ENCODE measurements around the gene HELB.

HELB gene

GRCh38 chr12:66279123-66279712 lies 23.1 kb upstream of the HELB start:
- Mint-ChIP-seq H3K4me1 (peaks cover 5% of the 10 kb centered on the region), H3K4me3 (no peak overlapping the region), H3K27ac (no peak overlapping the region), H3K36me3 (ENCODE audit: low read depth) (no peaks in the 10 kb centered on the region), H3K27me3 (ENCODE audit: low read depth, poor library complexity) (peaks cover 20% of the 10 kb centered on the region), H3K9me3 (peaks cover 11% of the 10 kb centered on the region)
- TF ChIP-seq, protein P1, sequence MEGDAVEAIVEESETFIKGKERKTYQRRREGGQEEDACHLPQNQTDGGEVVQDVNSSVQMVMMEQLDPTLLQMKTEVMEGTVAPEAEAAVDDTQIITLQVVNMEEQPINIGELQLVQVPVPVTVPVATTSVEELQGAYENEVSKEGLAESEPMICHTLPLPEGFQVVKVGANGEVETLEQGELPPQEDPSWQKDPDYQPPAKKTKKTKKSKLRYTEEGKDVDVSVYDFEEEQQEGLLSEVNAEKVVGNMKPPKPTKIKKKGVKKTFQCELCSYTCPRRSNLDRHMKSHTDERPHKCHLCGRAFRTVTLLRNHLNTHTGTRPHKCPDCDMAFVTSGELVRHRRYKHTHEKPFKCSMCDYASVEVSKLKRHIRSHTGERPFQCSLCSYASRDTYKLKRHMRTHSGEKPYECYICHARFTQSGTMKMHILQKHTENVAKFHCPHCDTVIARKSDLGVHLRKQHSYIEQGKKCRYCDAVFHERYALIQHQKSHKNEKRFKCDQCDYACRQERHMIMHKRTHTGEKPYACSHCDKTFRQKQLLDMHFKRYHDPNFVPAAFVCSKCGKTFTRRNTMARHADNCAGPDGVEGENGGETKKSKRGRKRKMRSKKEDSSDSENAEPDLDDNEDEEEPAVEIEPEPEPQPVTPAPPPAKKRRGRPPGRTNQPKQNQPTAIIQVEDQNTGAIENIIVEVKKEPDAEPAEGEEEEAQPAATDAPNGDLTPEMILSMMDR (IDR thresholded peaks at IDR 0.05) = peak; percentile 36
- no peak for DNase-seq

DNA sequence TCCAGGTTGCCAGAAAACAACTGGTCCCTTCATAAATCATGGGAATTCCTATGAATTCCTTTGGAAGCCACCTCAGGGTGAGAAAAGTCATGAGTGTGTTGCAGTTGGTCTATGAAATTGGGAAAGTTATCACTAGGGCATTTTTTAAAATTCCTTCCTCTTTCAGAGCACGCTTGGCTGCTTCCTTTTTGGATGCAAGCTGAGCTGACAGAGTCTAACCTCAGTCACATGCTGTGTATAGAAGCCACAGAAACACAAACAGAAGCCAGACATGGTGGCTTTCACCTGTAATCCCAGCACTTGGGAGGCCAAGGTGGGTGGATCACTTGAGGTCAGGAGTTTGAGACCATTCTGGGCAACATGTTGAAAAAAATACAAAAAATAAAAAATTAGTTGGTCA lies 21.7 kb upstream of the HELB start:
- no peak overlapping the region for H3K27ac Mint-ChIP-seq
- TF ChIP-seq, protein P1 (IDR thresholded peaks at IDR 0.05) = no peak
- no peaks in the 10 kb centered on the region for H3K36me3 Mint-ChIP-seq (ENCODE audit: low read depth)
- peaks cover 17% of the 10 kb centered on the region for H3K27me3 Mint-ChIP-seq (ENCODE audit: low read depth, poor library complexity)
- H3K4me3 Mint-ChIP-seq = no peak overlapping the region
- peaks cover 5% of the 10 kb centered on the region for H3K4me1 Mint-ChIP-seq
- no peak for DNase-seq
- peaks cover 11% of the 10 kb centered on the region for H3K9me3 Mint-ChIP-seq

DNA sequence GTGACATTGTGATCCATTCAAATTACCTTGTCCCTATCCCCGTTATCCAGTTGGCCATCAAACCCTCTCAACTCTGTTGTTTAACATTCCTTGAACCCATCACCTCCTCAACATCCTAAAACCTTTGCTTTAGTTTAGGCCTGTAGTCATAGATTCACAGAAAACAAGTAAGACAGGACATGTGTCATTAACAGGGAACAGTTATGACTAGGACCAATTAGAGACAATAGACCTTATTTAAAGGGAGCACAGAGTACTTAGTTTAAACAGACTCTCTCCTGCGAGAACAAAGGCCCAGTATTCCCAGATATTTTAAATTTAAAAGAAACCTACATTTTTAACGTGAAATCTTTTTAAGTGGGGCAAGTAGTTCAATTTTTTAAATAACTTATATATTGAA lies 20.0 kb upstream of the HELB start:
- TF ChIP-seq, protein P1 (IDR thresholded peaks at IDR 0.05) = no peak
- Mint-ChIP-seq H3K36me3 (ENCODE audit: low read depth) (no peaks in the 10 kb centered on the region), H3K27me3 (ENCODE audit: low read depth, poor library complexity) (peaks cover 20% of the 10 kb centered on the region), H3K4me1 (no peaks in the 10 kb centered on the region), H3K27ac (no peak overlapping the region), H3K9me3 (peaks cover 11% of the 10 kb centered on the region), H3K4me3 (no peak overlapping the region)
- DNase-seq = no peak

DNA sequence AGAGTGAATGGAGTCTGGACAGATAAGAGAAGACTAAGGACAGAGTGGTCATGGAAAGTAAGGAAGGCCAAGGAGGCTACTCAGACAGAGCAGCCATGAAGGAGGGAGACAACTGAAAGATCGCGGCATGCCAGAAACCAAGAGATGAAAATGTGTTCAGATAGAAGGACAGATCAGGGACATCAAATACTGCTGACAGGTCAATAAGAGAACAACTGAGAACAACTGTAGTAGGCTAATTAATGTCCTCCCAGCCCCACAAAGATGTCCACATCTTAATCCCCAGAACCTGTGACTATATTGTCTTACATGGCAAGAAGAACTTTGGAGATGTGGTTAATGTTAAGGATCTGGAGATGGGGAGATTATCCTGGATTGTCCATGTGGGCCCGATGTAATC lies 15.0 kb upstream of the HELB start:
- TF ChIP-seq, protein P1 (IDR thresholded peaks at IDR 0.05) = no peak
- DNase-seq = no peak
- Mint-ChIP-seq H3K4me3 (no peak overlapping the region), H3K27me3 (ENCODE audit: low read depth, poor library complexity) (peaks cover 13% of the 10 kb centered on the region), H3K4me1 (no peaks in the 10 kb centered on the region), H3K9me3 (peaks cover 3% of the 10 kb centered on the region), H3K36me3 (ENCODE audit: low read depth) (no peaks in the 10 kb centered on the region), H3K27ac (no peak overlapping the region)

GRCh38 chr12:66288121-66288520 lies 14.2 kb upstream of the HELB start:
- Mint-ChIP-seq H3K36me3 (ENCODE audit: low read depth) (no peaks in the 10 kb centered on the region), H3K9me3 (peaks cover 5% of the 10 kb centered on the region), H3K4me3 (no peak overlapping the region), H3K4me1 (no peaks in the 10 kb centered on the region), H3K27me3 (ENCODE audit: low read depth, poor library complexity) (peaks cover 13% of the 10 kb centered on the region), H3K27ac (no peak overlapping the region)
- TF ChIP-seq, protein P1 (IDR thresholded peaks at IDR 0.05) = no peak
- DNase-seq = no peak

GRCh38 chr12:66289485-66289884 lies 12.8 kb upstream of the HELB start:
- Mint-ChIP-seq H3K4me1 (no peaks in the 10 kb centered on the region), H3K36me3 (ENCODE audit: low read depth) (no peaks in the 10 kb centered on the region), H3K27ac (no peak overlapping the region), H3K9me3 (peaks cover 9% of the 10 kb centered on the region), H3K4me3 (no peak overlapping the region), H3K27me3 (ENCODE audit: low read depth, poor library complexity) (peaks cover 16% of the 10 kb centered on the region)
- DNase-seq = no peak
- TF ChIP-seq, protein P1 (IDR thresholded peaks at IDR 0.05) = no peak

Measured in nephron progenitor cell (in vitro differentiated cells).